ENCODE results near the gene GPRIN1.

DNA sequence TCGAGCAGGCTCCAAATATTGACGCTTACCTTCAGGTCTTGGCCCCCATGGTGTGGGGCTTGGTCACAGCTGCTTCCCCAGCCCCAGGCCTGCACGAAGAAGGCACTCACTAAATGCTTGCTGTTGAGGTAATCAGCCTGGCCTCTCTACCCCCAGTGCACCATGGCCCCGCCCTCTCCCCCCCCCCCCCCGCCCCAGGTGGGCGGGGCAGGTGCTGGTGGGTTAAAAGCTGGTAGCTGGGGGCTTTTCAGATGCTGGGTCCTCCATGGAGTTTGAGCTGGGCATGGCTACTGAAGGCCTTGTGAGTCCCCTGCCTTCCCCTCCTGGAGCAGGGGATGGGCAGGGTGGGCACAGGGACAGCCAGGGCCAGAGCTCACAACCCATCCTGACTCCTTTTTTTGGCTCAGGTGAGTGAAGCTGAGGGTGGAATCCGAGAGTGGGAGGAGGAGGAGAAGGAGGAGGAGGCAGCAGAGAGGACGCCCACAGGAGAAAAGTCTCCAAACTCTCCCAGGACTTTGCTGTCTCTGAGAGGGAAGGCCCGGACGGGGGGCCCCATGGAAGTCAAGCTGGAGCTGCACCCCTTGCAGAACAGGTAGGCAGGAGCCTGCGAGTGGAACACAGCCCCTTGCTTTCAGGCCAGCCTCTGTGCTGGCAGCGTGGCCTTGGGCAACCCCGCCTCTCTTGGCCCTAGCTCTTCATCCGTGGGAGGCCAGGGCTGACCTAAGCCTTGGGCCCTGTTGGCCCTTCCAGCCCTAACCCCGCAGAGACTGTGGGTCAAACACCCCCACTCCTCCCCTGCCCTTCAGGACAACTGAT lies 32.9 kb upstream of the GPRIN1 start:
- TF ChIP-seq, protein P1, sequence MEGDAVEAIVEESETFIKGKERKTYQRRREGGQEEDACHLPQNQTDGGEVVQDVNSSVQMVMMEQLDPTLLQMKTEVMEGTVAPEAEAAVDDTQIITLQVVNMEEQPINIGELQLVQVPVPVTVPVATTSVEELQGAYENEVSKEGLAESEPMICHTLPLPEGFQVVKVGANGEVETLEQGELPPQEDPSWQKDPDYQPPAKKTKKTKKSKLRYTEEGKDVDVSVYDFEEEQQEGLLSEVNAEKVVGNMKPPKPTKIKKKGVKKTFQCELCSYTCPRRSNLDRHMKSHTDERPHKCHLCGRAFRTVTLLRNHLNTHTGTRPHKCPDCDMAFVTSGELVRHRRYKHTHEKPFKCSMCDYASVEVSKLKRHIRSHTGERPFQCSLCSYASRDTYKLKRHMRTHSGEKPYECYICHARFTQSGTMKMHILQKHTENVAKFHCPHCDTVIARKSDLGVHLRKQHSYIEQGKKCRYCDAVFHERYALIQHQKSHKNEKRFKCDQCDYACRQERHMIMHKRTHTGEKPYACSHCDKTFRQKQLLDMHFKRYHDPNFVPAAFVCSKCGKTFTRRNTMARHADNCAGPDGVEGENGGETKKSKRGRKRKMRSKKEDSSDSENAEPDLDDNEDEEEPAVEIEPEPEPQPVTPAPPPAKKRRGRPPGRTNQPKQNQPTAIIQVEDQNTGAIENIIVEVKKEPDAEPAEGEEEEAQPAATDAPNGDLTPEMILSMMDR (conservative IDR thresholded peaks at IDR 0.05 in 1 of 2, IDR thresholded peaks at IDR 0.05 in 1 of 2; ENCODE audit: extremely low read depth in 1 of 2, insufficient read depth in 1 of 2, low read depth in 1 of 2, low read length in 2 of 2) = no peak
- TF ChIP-seq EZH2 (IDR thresholded peaks at IDR 0.05; ENCODE audit: borderline replicate concordance, low read length) = no peak

Data from mammary epithelial cell (primary cell).